NT2/D1 (cell line): Measurements from ENCODE around the gene MOBP.
"Not testable (repeated sequence)": the region's sequence is repeated elsewhere in the genome, so short reads cannot be mapped to it uniquely, and the experiment has no call there.

Source experiments
- DNase-seq: peaks from one replicate; pipeline ENCODE4 v3.0.0-alpha.2; 2011; ENCODE audit warnings: low read depth, low spot score
- H3K27me3 ChIP-seq: 2 replicates; pipeline ENCODE4 v1.6.0; 2011; ENCODE audit warnings: mild to moderate bottlenecking; ENCODE audit not compliant: insufficient read length, insufficient read depth
- H3K36me3 ChIP-seq: 2 replicates; pipeline ENCODE4 v1.6.1; 2011; ENCODE audit warnings: mild to moderate bottlenecking, low read length, mixed read lengths; ENCODE audit not compliant: insufficient read depth, insufficient read length
- H3K4me1 ChIP-seq: 2 replicates; pipeline ENCODE4 v1.5.1; 2011; ENCODE audit not compliant: insufficient read depth, insufficient read length
- H3K4me3 ChIP-seq: 2 replicates; pipeline ENCODE4 v1.5.1; 2011; ENCODE audit warnings: low read depth; ENCODE audit not compliant: insufficient read length
- H3K9ac ChIP-seq: 2 replicates; pipeline ENCODE4 v1.6.0; 2011; ENCODE audit warnings: low read depth; ENCODE audit not compliant: insufficient read length
- H3K9me3 ChIP-seq: 2 replicates; pipeline ENCODE4 v1.5.1; 2011; ENCODE audit warnings: mild to moderate bottlenecking, low read length; ENCODE audit not compliant: insufficient read depth
- SUZ12 ChIP-seq: IDR thresholded peaks from 2 replicates; pipeline ENCODE4 v1.6.1; 2011; ENCODE audit not compliant: insufficient read length, insufficient read depth; ENCODE audit errors: extremely low read depth
- YY1 ChIP-seq: IDR thresholded peaks from 2 replicates; pipeline ENCODE4 v1.6.1; 2011; ENCODE audit not compliant: insufficient read length, insufficient read depth
- ZNF274 ChIP-seq: IDR thresholded peaks from 2 replicates; pipeline ENCODE4 v1.6.1; 2011; ENCODE audit warnings: mild to moderate bottlenecking, low read depth, low read length

Gene MOBP

GRCh38 chr3:39443530-39443929, 23.9 kb upstream of the MOBP start:
- Histone ChIP-seq H3K36me3 (no peaks in the 10 kb centered on the region), H3K4me1 (peaks cover 4% of the 10 kb centered on the region), H3K9me3 (no peaks in the 10 kb centered on the region), H3K4me3 (no peak overlapping the region), H3K27me3 (no peaks in the 10 kb centered on the region), H3K9ac (no peak overlapping the region)
- TF ChIP-seq YY1 (no peak), SUZ12 (no peak), ZNF274 (no peak)
- peak; percentile 15 for DNase-seq

GRCh38 chr3:39445927-39446326, 21.6 kb upstream of the MOBP start:
- Histone ChIP-seq H3K4me3 (no peak overlapping the region), H3K9me3 (no peaks in the 10 kb centered on the region), H3K27me3 (no peaks in the 10 kb centered on the region), H3K4me1 (peaks cover 6% of the 10 kb centered on the region), H3K9ac (no peak overlapping the region), H3K36me3 (no peaks in the 10 kb centered on the region)
- DNase-seq = no peak
- TF ChIP-seq SUZ12 = no peak
- no peak for TF ChIP-seq YY1
- no peak for TF ChIP-seq ZNF274

- TF ChIP-seq YY1 = no peak
- no peak for TF ChIP-seq ZNF274
- TF ChIP-seq SUZ12 = no peak
- Histone ChIP-seq H3K4me1 (peaks cover 6% of the 10 kb centered on the region), H3K9ac (no peak overlapping the region), H3K36me3 (no peaks in the 10 kb centered on the region), H3K4me3 (no peak overlapping the region), H3K27me3 (no peaks in the 10 kb centered on the region), H3K9me3 (no peaks in the 10 kb centered on the region)
- DNase-seq = no peak
Measured at GRCh38 chr3:39446444-39446843, 21.0 kb upstream of the MOBP start.

GRCh38 chr3:39447637-39448483, 19.6 kb upstream of the MOBP start:
- Histone ChIP-seq H3K36me3 (no peaks in the 10 kb centered on the region), H3K9me3 (no peaks in the 10 kb centered on the region), H3K9ac (peak overlapping the region; percentile 66), H3K27me3 (no peaks in the 10 kb centered on the region), H3K4me3 (no peak overlapping the region), H3K4me1 (peaks cover 6% of the 10 kb centered on the region)
- TF ChIP-seq ZNF274 (no peak), YY1 (no peak), SUZ12 (no peak)
- DNase-seq = peak; percentile 91

GRCh38 chr3:39448506-39449233, 18.8 kb upstream of the MOBP start:
- Histone ChIP-seq H3K9me3 (no peaks in the 10 kb centered on the region), H3K4me3 (no peak overlapping the region), H3K27me3 (no peaks in the 10 kb centered on the region), H3K9ac (no peak overlapping the region), H3K4me1 (peaks cover 6% of the 10 kb centered on the region), H3K36me3 (no peaks in the 10 kb centered on the region)
- TF ChIP-seq ZNF274 (no peak), YY1 (no peak), SUZ12 (no peak)
- DNase-seq = no peak

GRCh38 chr3:39449796-39450195, 17.7 kb upstream of the MOBP start:
- Histone ChIP-seq H3K9ac (no peak overlapping the region), H3K9me3 (no peaks in the 10 kb centered on the region), H3K36me3 (no peaks in the 10 kb centered on the region), H3K27me3 (no peaks in the 10 kb centered on the region), H3K4me3 (no peak overlapping the region), H3K4me1 (peaks cover 6% of the 10 kb centered on the region)
- TF ChIP-seq SUZ12 (no peak), ZNF274 (no peak), YY1 (no peak)
- no peak for DNase-seq

- no peak for TF ChIP-seq YY1
- TF ChIP-seq SUZ12 = no peak
- TF ChIP-seq ZNF274 = no peak
- H3K9ac ChIP-seq = no peak overlapping the region
- no peak overlapping the region for H3K4me3 ChIP-seq
- H3K4me1 ChIP-seq = peaks cover 4% of the 10 kb centered on the region
- no peaks in the 10 kb centered on the region for H3K36me3 ChIP-seq
- H3K9me3 ChIP-seq = no peaks in the 10 kb centered on the region
- H3K27me3 ChIP-seq = no peaks in the 10 kb centered on the region
- DNase-seq = no peak
Measured at GRCh38 chr3:39453134-39453533, 14.3 kb upstream of the MOBP start.

- not testable (repeated sequence) for H3K4me1 ChIP-seq
Measured at GRCh38 chr3:39453872-39454271, 13.6 kb upstream of the MOBP start.

More at GRCh38 chr3:39453872-39454271, 13.6 kb upstream of the MOBP start:
- not testable (repeated sequence) for H3K36me3 ChIP-seq, H3K9ac ChIP-seq, H3K4me3 ChIP-seq, H3K27me3 ChIP-seq, H3K9me3 ChIP-seq, DNase-seq
